Dedifferentiated amniotic fluid mesenchymal stem cell (primary cell): ENCODE data around the gene SKAP1.
"Not testable (repeated sequence)": the region's sequence is repeated elsewhere in the genome, so short reads cannot be mapped to it uniquely, and the experiment has no call there.

Source experiments
- DNase-seq: peaks from one replicate; pipeline ENCODE4 v3.0.0-alpha.2; 2016; ENCODE audit errors: extremely low spot score

Gene SKAP1

DNA sequence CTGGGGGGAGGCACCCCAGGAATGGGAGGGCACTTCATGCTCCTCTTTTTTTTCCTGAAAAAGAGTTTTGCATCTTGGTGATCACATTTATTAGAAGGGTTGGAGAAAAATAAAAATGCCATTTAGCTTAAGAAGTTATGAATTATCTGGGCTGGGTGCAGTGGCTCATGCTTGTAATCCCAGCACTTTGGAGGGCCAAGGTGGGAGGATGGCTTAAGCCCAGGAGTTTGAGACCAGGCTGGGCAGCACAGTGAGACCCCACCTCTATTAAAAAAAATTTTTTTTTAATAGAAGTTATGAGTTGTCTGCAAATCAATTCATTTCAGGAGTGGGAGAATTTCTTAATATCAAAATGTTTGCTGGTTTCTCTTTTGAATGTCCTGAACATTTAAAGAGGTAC is 219.0 kb downstream of the SKAP1 start:
- no peak for DNase-seq

GRCh38 chr17:48209973-48210372 is 220.0 kb downstream of the SKAP1 start:
- DNase-seq = no peak

- DNase-seq = no peak
These were observed 222.1 kb downstream of the SKAP1 start for GRCh38 chr17:48207776-48208544.

DNA sequence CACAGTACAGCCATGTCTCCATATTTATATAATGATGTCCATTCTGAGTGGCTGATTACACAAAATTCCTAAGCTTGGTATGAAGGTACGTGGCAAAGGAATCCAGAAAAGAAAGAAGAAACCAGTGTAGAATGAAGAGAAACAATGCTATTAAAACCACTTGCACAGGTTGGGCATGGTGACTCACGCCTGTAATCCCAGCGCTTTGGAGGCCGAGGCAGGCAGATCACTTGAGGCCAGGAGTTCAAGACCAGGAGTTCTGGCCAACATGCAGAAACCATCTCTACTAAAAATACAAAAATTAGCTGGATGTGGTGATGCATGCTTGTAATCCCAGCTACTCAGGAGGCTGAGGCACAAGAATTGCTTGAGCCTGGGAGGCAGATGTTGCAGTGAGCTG is 223.0 kb downstream of the SKAP1 start:
- not testable (repeated sequence) for DNase-seq

- no peak for DNase-seq
These were observed 227.1 kb downstream of the SKAP1 start for GRCh38 chr17:48202959-48203358.

DNA sequence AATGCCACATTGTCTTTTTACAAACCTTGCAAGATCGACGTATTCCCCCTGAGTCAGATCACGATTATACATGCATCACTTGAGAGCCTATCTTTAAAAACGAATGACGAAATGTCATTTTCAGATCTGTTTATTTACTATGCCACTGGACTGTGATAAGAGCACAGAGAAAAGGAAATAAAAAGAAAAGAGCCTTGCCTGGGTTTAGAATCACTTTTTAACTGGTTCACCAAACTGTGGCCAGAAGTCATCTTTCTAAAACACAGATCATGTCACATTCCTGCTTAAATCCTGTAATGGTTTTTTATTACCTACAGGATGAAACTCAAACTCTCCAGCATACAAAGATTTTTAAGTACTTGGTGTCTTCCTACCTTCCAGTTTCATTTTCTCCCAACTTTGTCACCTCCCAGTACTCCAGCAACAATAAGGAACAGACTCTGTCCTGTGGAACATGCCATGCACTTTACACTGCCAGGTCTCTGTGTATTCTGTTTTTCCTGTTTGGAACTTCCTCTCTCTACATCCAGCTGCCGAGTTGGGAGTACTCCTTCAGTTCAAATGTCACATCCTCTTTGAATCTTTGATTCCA is 231.0 kb downstream of the SKAP1 start:
- no peak for DNase-seq

DNA sequence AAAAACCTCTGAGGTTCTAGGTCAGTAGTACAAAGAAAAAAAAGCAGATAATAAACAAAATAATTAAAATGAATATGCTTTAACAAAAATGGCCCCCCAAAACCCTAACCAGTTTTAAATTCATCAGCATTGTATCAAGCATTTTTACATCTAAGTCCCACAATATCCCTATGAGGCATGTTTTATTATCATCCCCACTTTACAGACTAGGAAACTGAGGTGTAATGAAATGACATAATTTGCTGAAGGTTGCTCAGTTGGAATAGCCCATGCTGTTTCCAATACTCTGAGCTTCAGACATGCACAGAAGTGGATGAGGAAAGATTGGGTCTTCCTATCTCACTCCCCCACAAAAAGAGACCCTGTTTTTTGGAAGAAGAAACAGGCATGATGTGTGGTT is 234.1 kb downstream of the SKAP1 start:
- DNase-seq = no peak

DNA sequence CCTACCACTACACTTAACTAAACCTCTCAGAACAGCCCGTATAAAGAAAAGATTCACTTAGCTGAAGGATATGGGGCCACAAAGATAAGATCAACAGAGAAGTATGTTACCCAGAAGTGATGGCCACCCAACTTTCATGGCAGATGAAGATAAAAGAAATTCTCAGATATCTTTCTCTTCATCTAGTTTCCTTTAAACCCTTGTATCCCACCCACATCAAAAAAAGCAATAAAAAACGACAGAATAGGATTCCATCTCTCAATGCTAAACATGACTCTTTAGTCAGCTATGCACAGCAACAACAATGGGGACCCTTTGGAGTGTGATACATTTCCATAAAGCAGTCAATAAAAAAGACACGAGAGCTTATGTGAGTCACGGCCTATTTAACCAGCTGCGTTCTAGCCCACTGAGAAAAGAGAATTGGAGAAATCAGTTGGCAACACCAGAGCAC is 235.9 kb downstream of the SKAP1 start:
- no peak for DNase-seq

- DNase-seq = no peak
These were observed 237.7 kb downstream of the SKAP1 start for GRCh38 chr17:48192321-48192731.

- DNase-seq = no peak
These were observed 238.7 kb downstream of the SKAP1 start for GRCh38 chr17:48191362-48191761.

DNA sequence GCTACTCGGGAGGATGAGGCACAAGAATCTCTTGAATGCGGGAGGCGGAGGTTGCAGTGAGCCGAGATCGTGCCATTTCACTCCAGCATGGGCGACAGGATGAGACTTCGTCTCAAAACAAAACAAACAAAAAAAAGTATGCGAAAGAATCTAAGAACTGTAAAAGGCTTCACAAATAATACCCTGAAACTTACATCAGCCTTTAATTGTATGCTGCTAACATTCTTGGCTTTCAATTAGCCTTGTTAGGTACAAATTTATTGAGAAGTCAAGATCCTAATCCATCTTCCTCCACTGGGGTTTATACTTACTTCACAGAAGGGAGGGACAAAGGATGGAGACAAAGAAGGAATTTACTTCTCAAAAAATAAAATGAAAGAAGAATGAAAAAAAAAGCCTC is 239.1 kb downstream of the SKAP1 start:
- DNase-seq = no peak

GRCh38 chr17:48187872-48188608 is 242.0 kb downstream of the SKAP1 start:
- DNase-seq = no peak

- not testable (repeated sequence) for DNase-seq
These were observed 243.7 kb downstream of the SKAP1 start for GRCh38 chr17:48186317-48186716.

GRCh38 chr17:48184721-48185120 is 245.3 kb downstream of the SKAP1 start:
- DNase-seq = no peak

- no peak for DNase-seq
These were observed 248.4 kb downstream of the SKAP1 start for GRCh38 chr17:48181653-48182052.

DNA sequence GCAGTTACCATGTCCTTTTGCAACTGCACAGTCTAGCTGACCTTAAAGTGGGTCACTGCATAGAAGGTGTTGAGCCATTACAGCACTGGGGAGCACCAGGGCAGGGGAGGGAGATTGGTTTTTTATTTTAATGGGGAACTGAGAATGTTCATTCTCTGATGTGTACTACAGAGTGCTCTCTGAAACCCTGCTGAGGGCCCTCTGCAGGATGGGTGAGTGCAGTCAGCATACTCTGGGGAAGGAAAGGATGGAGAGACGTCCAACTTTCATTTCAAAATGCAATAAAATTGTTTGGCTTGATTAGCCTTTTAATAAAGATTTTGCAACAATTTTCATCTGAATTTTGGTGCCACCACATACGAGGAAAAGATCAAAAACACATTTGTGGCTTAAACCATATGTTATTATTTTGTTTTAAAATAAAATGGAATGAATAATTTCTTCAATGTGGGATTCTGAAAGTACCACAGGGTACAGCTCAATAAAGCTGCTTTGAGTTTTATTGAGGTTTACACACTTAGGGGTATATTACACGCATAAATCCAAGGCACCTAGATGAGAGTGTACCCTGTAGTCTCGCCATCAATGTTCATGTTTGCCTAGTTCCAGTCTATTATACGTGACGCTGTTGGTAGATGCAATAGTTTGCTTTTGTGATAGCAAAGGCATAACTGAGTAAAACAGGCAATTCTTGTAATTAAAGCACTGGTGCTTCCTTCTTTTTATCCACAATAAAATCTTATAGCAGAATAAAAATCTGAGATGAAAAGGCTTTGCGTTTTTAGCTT is 249.0 kb downstream of the SKAP1 start:
- no peak for DNase-seq

DNA sequence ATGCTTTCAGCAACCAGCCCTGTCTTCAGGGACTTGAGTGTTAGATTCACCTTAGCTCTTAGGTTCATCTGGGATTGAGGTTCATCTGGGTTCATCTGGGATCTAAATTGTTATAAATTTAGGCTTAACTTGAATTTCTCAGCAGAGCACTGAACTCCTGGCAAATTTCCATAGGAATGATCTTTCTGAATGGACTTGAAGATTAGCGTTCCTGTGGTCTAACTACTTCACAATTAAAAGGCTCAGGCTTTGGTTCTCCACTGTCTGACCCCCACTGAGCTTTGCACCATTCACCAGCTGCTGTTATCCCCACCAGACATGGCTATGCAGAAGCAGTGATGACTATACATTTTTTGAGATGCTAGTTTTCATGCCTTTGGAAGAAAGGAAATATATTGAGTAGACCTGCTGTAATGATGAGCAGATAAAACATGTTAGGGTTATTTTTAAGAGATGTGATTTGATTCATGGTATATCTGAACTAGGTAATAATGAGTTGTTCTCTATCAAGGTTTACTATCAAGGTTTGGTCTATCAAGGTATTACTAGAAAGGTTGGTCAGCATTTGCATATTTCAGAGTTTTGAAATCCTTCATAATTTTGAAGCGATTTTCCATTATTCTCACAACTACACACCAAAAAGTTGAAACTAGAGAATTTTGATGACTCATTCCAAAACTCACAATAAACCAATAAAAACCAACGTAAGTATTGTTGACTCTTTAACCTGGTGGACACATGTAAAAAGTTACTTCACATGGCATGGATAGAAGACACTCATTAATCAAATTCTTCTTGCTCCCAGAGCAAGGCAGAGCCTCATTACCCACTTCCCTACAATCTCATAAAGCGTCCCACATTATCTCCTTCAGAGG is 250.7 kb downstream of the SKAP1 start:
- DNase-seq = no peak

DNA sequence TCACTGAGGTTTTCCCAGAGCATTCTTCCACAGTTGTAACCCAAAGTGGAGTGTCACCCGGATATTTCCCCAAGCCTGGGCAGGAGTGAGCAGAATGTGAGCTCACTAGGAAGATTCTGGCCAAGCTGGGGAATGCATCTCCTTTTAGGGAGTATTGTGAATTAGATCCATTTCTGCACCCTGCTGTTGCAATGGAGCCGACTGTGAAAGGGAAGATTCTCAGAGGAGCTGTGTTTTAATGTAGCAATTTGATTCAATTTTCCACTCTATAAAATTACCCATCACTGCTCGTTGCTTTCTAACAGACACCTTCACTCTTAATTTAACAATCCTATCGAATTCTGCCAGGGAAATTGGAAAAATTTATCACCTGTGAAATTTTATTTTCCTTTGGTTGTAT is 251.7 kb downstream of the SKAP1 start:
- no peak for DNase-seq

DNA sequence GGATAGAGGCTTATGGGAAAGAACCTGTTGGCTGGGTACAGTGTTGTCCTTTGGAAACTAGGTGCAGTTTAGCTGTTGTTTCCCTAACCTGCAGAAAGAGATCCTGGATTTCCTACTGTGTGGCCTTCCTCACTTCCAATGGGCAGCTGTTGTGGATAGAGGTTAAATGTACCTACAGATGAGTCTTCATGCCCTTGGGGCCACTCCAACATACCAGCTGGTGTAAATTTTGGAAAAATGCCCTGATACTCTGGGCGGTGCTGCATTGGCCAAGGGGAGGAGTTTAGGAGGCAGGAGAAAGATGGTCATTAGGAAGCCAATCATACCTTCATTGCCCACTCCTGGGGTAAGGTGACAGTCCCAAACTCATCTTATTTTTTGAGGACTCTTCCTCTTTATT is 252.2 kb downstream of the SKAP1 start:
- DNase-seq = no peak

GRCh38 chr17:48176471-48176855 is 253.6 kb downstream of the SKAP1 start:
- no peak for DNase-seq
